Panc1 (cell line): ENCODE data around the gene CCDC187. TPM values are rescaled to one million over a fixed set of nuclear protein-coding genes. Genes with fewer than 3 reads are reported as not detected.

Source experiments
- ATAC-seq: fragments of 200-7000 bp; cut with Tn5 transposase; 2 replicates; pipeline ENCODE4 v1.9.1; 2020; ENCODE audit warnings: mild to moderate bottlenecking, moderate library complexity
- BruUV-seq: library from RNA; stranded (reverse); fragments of 400-500 nt; replicated peaks from 2 replicates; lab custom pipeline; 2021; lab: Mats Ljungman, UMichigan
- CTCF ChIA-PET: fragments of 300-600 bp; sonication (Branson Sonifier 250); formaldehyde crosslinking; loops from one replicate; lab custom pipeline; 2022; ENCODE audit warnings: antibody characterized with exemption; lab: Charles Lee
- POLR2A ChIA-PET: fragments of 300-600 bp; sonication (Branson Sonifier 250); formaldehyde crosslinking; loops from one replicate; lab custom pipeline; 2022; ENCODE audit warnings: antibody characterized with exemption; lab: Charles Lee
- DNase-seq: peaks from one replicate; pipeline ENCODE4 v3.0.0-alpha.2; 2010; ENCODE audit warnings: low read depth, low spot score
- H3K27ac ChIP-seq: 2 replicates; pipeline ENCODE4 v1.5.1; 2011; ENCODE audit warnings: mild to moderate bottlenecking, low read length, inconsistent platforms
- H3K27me3 ChIP-seq: fragments of 200-500 bp; sonication (Bioruptor generic); 2 replicates; pipeline ENCODE4 v1.6.0; 2014; ENCODE audit warnings: low read length, inconsistent platforms; ENCODE audit not compliant: control insufficient read depth, insufficient read depth
- H3K36me3 ChIP-seq: fragments of 200-500 bp; sonication (Bioruptor generic); 2 replicates; pipeline ENCODE4 v1.5.1; 2014; ENCODE audit warnings: inconsistent platforms, mild to moderate bottlenecking, low read length, moderate library complexity; ENCODE audit not compliant: control insufficient read depth, insufficient read depth
- H3K4me1 ChIP-seq: 2 replicates; pipeline ENCODE4 v1.5.1; 2011; ENCODE audit warnings: inconsistent platforms, mild to moderate bottlenecking, low read length, moderate library complexity; ENCODE audit not compliant: control insufficient read depth, insufficient read depth
- H3K4me3 ChIP-seq, 2 experiments: 2 replicates each; pipeline ENCODE4 v1.5.1; 2011 to 2012; ENCODE audit warnings: low read depth in 2 of 2, low read length in 2 of 2, mild to moderate bottlenecking in 2 of 2, inconsistent platforms in 1 of 2, moderate library complexity in 1 of 2
- H3K9me3 ChIP-seq: fragments of 200-500 bp; sonication (Bioruptor generic); 2 replicates; pipeline ENCODE4 v1.5.1; 2014; ENCODE audit warnings: low read depth, mild to moderate bottlenecking, inconsistent platforms, low read length, moderate library complexity; ENCODE audit not compliant: control insufficient read depth, insufficient read depth
- CTCF ChIP-seq: fragments of 450-650 bp; IDR thresholded peaks from 2 replicates; pipeline ENCODE4 v1.5.1; 2017; ENCODE audit warnings: mild to moderate bottlenecking
- POLR2AphosphoS5 ChIP-seq: IDR thresholded peaks from 2 replicates; pipeline ENCODE4 v1.6.1; 2012; ENCODE audit warnings: mild to moderate bottlenecking, low read depth, low read length, moderate library complexity
- SIN3A ChIP-seq: IDR thresholded peaks from 2 replicates; pipeline ENCODE4 v1.6.1; 2012; ENCODE audit warnings: low read depth, mild to moderate bottlenecking, low read length, moderate library complexity, borderline replicate concordance; ENCODE audit not compliant: insufficient read depth
- TCF7L2 ChIP-seq: IDR thresholded peaks from 2 replicates; pipeline ENCODE4 v1.6.1; 2011; ENCODE audit warnings: mild to moderate bottlenecking, low read depth, low read length, inconsistent platforms
- in situ Hi-C: cut with HindIII; loops from 2 replicates; pipeline ENCODE4 v1.10.0; 2016; ENCODE audit warnings: low sequenced_read_pairs, low pct_unique_long_range_greater_than_20kb
- intact Hi-C: fragments of 100-400 bp; cut with micrococcal nuclease; formaldehyde crosslinking; loops from one replicate; pipeline ENCODE4 v1.10.0; 2022; ENCODE audit not compliant: unreplicated experiment
- total RNA-seq: library from RNA; stranded (reverse); gene quantifications from one replicate; pipeline ENCODE4 v1.2.1, GENCODE V29; 2021; ENCODE audit not compliant: unreplicated experiment
- TF ChIP-seq, protein P1 (sequence below), 2 experiments: IDR thresholded peaks; 2 replicates each; pipeline ENCODE4 v1.6.1; 2011 to 2012; ENCODE audit warnings: low read depth in 2 of 2, control low read depth in 1 of 2, low read length in 1 of 2, mild to moderate bottlenecking in 1 of 2, moderate library complexity in 1 of 2; ENCODE audit not compliant: insufficient read depth in 1 of 2

Gene CCDC187
- total RNA-seq, 1 experiment from 2014 or later, result not detected

DNA sequence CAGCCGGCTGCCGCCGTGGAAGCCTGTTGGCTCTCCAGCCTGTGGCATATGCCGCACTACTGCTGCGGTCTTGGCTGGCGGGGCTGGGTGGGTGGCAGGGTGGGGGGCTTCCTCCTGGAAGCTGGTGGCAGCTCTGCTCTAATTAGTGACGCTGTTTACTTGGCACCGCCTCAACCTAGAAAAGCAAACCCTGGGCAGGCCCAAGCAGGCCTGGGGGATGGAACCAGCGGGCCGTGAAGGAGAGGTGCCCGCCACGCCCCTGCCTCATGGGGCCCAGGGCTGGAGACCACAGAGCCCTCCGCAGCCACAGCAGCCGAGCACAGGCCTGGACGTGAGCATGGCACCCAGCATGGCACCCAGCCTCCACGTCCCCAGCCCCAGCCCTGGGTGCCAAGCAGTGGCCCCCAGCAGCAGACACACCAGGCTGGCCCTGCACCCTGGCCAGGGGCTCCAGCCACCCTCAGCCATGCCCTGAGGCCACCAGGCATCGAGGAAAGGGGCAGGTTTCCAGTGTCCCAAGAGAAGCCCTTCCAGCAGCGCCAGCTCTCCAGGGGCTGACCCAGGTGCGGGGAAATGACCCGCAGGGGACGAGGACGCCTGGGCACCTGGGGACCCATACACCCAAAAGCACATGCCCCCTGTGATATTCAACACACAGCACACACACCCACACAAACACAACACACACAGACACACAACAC, 5.4 kb upstream of the CCDC187 start:
- POLR2A ChIA-PET, result no interaction called here
- in situ Hi-C loops, result no loop called here
- TF ChIP-seq SIN3A (no peak), POLR2AphosphoS5 (no peak), TCF7L2 (no peak)
- TF ChIP-seq, protein P1, sequence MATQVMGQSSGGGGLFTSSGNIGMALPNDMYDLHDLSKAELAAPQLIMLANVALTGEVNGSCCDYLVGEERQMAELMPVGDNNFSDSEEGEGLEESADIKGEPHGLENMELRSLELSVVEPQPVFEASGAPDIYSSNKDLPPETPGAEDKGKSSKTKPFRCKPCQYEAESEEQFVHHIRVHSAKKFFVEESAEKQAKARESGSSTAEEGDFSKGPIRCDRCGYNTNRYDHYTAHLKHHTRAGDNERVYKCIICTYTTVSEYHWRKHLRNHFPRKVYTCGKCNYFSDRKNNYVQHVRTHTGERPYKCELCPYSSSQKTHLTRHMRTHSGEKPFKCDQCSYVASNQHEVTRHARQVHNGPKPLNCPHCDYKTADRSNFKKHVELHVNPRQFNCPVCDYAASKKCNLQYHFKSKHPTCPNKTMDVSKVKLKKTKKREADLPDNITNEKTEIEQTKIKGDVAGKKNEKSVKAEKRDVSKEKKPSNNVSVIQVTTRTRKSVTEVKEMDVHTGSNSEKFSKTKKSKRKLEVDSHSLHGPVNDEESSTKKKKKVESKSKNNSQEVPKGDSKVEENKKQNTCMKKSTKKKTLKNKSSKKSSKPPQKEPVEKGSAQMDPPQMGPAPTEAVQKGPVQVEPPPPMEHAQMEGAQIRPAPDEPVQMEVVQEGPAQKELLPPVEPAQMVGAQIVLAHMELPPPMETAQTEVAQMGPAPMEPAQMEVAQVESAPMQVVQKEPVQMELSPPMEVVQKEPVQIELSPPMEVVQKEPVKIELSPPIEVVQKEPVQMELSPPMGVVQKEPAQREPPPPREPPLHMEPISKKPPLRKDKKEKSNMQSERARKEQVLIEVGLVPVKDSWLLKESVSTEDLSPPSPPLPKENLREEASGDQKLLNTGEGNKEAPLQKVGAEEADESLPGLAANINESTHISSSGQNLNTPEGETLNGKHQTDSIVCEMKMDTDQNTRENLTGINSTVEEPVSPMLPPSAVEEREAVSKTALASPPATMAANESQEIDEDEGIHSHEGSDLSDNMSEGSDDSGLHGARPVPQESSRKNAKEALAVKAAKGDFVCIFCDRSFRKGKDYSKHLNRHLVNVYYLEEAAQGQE (IDR thresholded peaks at IDR 0.05; ENCODE audit: insufficient read depth in 1 of 2, low read depth in 2 of 2, low read length in 1 of 2), result no peak
- Histone ChIP-seq H3K9me3 (no peaks in the 10 kb centered on the region), H3K4me1 (peaks cover 4% of the 10 kb centered on the region; the same call in 1 of the 2 replicates), H3K4me3 (no peak overlapping the region), H3K27ac (no peak overlapping the region), H3K27me3 (no peaks in the 10 kb centered on the region), H3K36me3 (no peaks in the 10 kb centered on the region)
- ATAC-seq, result no peak
- CTCF ChIA-PET, result no interaction called here
- DNase-seq, result no peak
- intact Hi-C loops, result no loop called here
- BruUV-seq, result no TSS peak

DNA sequence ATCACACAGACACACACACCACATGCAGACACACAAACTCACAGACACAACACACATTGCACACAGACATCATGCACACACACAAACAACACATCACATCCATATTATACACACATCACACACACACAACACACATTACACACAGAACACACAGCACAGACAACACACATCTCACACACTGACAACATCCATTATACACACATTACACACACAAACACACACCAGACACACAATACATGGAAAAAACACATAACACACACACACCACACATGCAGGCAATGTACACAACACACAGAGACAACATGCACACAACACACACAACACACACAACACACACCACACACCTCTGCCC, 4.8 kb upstream of the CCDC187 start:
- no TSS peak for BruUV-seq
- Histone ChIP-seq H3K9me3 (no peaks in the 10 kb centered on the region), H3K27me3 (no peaks in the 10 kb centered on the region), H3K4me1 (peaks cover 4% of the 10 kb centered on the region; the same call in 1 of the 2 replicates), H3K4me3 (no peak overlapping the region), H3K36me3 (no peaks in the 10 kb centered on the region), H3K27ac (no peak overlapping the region)
- ATAC-seq, result no peak
- in situ Hi-C loops (no loop called here), intact Hi-C loops (no loop called here)
- ChIA-PET CTCF (no interaction called here), POLR2A (no interaction called here)
- no peak for DNase-seq
- TF ChIP-seq POLR2AphosphoS5 (no peak), SIN3A (no peak), CTCF (no peak)
- TF ChIP-seq, protein P1 (IDR thresholded peaks at IDR 0.05; ENCODE audit: insufficient read depth in 1 of 2, low read depth in 2 of 2, low read length in 1 of 2), result no peak
